Esophagus muscularis mucosa (tissue), 4 donors: ENCODE results near the gene GLT1D1. TPM values are rescaled to one million over a fixed set of nuclear protein-coding genes. Genes with fewer than 3 reads are reported as not detected.

ENCODE experiments used
- DNase-seq: peaks from one replicate; pipeline ENCODE4 v3.0.0-alpha.2; 2017; ENCODE audit errors: extremely low spot score
- H3K27ac ChIP-seq, 4 donors: fragments of 200-600 bp; sonication (generic); replicated peaks in 1 of 4; 1 replicate in 3 of 4; 2 replicates in 1 of 4; pipeline ENCODE4 v1.5.1; 2016 to 2019; ENCODE audit warnings: mild to moderate bottlenecking in 1 of 4
- H3K27me3 ChIP-seq, 4 donors: fragments of 200-600 bp; sonication (generic); one replicate each; pipeline versions ENCODE4 v1.5.1 to v1.6.0; 2016 to 2019
- H3K36me3 ChIP-seq, 4 donors: fragments of 200-600 bp; sonication (generic); one replicate each; pipeline ENCODE4 v1.5.1; 2016 to 2019
- H3K4me1 ChIP-seq, 4 donors: fragments of 200-600 bp; sonication (generic); one replicate each; pipeline ENCODE4 v1.5.1; 2016 to 2019
- H3K4me3 ChIP-seq, 4 donors: fragments of 200-600 bp; sonication (generic); 1 replicate in 2 of 4; 2 replicates in 2 of 4; pipeline ENCODE4 v1.5.1; 2016 to 2019; ENCODE audit warnings: mild to moderate bottlenecking in 4 of 4, moderate library complexity in 1 of 4
- H3K9me3 ChIP-seq, 4 donors: fragments of 200-600 bp; sonication (generic); 1 replicate in 3 of 4; 2 replicates in 1 of 4; pipeline ENCODE4 v1.5.1; 2016 to 2019
- CTCF ChIP-seq, 3 experiments: fragments of 200-600 bp in 2 of 3; fragments of 450-650 bp in 1 of 3; sonication (generic) in 2 of 3; IDR thresholded peaks; one replicate each; pipeline ENCODE4 v1.5.1; 2017 to 2019; ENCODE audit warnings: antibody characterized with exemption in 3 of 3, mild to moderate bottlenecking in 2 of 3, moderate library complexity in 1 of 3
- EP300 ChIP-seq: sonication (generic); formaldehyde crosslinking; IDR thresholded peaks from one replicate; pipeline ENCODE4 v1.6.1; 2017; ENCODE audit warnings: antibody characterized with exemption
- POLR2A ChIP-seq: fragments of 450-650 bp; IDR thresholded peaks from one replicate; pipeline ENCODE4 v1.6.1; 2017; ENCODE audit warnings: antibody characterized with exemption, moderate library complexity, mild to moderate bottlenecking, low read depth
- POLR2AphosphoS5 ChIP-seq, 2 donors: sonication (generic); formaldehyde crosslinking; IDR thresholded peaks; one replicate each; pipeline ENCODE4 v1.6.1; 2017; ENCODE audit warnings: antibody characterized with exemption in 2 of 2
- WGBS: methylation state at CpG from one replicate; pipeline ENCODE4 v1.1.5; 2018; 5-methylcytosine and 5-hydroxymethylcytosine counted together
- intact Hi-C: fragments of 100-400 bp; cut with DNase I; formaldehyde crosslinking; loops from one replicate; pipeline ENCODE4 v1.15.1; 2023
- total RNA-seq, 4 donors: library from RNA; depleted of rRNA; stranded (reverse); fragments of >200 nt; gene quantifications; one replicate each; pipeline versions ENCODE4 v1.1.0 to v1.2.1, GENCODE V29; 2016

GLT1D1 gene
- total RNA-seq, 4 donors from 2014 or later = under 0.01 to 1.5 (median 0.32) TPM

DNA sequence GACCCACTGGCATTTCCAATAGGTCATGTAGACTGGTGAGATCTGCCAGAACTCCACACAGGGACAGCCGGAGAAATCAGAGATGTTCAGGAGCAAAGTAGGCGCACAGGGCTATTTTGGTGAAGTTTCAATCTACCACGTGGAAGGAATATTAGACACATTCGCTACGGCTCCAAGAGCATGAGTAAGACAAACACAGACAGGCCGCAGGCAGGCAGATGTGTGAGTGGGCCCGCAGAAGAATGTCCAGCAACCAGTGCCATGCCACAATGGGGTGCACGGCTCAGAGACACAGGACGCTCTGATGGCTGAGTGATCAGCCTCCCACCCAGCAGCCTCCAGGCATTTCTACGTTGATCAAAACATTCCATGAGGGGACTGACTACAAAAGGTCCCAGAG lies 39.9 kb upstream of the GLT1D1 start:
- no peaks in the 10 kb centered on the region for H3K9me3 ChIP-seq
- peaks cover 52 to 83% (median 65%) of the 10 kb centered on the region in 4 donors for H3K4me1 ChIP-seq
- TF ChIP-seq CTCF (IDR thresholded peaks at IDR 0.05) (no peak), POLR2A (no peak), EP300 (no peak), POLR2AphosphoS5 (IDR thresholded peaks at IDR 0.05) (no peak)
- no peak for DNase-seq
- H3K4me3 ChIP-seq = no peak overlapping the region
- no peaks in the 10 kb centered on the region for H3K27me3 ChIP-seq
- H3K36me3 ChIP-seq = peaks cover 4 to 40% (median 17%) of the 10 kb centered on the region in 4 donors
- 90% methylated on average over 10 of the region's 10 CpGs for WGBS
- H3K27ac ChIP-seq = peak overlapping the region in 2 of 4 donors; percentile 13 to 40
- intact Hi-C loops = no loop called here

- TF ChIP-seq POLR2A (no peak), POLR2AphosphoS5 (IDR thresholded peaks at IDR 0.05) (no peak), EP300 (no peak), CTCF (IDR thresholded peaks at IDR 0.05) (no peak)
- H3K9me3 ChIP-seq = no peaks in the 10 kb centered on the region
- H3K4me1 ChIP-seq = peaks cover 57 to 88% (median 70%) of the 10 kb centered on the region in 4 donors
- peak overlapping the region in 3 of 4 donors; percentile 1 to 40 (median 13) for H3K27ac ChIP-seq
- H3K36me3 ChIP-seq = peaks cover 0 to 36% (median 12%) of the 10 kb centered on the region in 4 donors
- no peak overlapping the region for H3K4me3 ChIP-seq
- WGBS = 79% methylated on average over 10 of the region's 10 CpGs
- no peaks in the 10 kb centered on the region for H3K27me3 ChIP-seq
- intact Hi-C loops = no loop called here
- DNase-seq = no peak
Observed at GRCh38 chr12:128813883-128814282, 39.4 kb upstream of the GLT1D1 start.

DNA sequence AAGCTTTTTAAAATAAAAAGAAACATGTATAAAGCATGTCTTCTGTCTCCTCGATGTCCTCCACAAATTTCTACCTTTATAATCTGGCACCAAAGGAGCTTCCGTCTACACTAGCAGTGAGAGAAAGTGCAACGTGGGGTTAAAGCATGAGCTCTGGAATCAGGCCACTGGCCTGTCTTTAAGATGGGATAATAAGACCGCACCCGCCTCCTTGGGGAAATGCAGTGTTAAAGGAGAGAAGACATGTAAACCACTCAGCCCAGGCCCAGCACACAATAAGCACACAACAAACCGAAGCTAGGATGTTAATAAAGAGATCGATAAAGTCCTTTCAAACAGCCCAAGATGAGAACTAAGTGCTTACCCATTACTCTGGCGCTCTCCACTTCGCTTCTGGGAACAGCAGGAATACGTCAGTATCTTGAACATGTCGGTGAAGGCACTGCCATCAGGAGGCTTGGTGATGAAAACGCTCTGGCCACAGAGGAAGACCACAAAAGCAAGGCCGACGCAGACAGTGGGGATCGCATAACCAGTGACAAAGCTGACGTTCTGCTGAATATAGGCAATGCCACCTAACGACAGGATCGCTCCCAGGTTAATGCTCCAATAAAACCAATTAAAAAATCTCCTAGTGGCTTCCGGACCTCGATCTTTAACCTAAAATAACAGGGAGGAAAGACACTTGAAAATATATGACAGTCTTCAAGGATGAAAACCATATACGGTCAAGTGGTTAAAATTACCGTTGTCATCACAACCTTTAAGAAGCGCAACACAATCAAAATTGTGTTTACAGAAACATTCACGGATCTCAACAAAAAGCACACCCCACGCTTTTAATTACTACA lies 38.6 kb upstream of the GLT1D1 start:
- Histone ChIP-seq H3K9me3 (no peaks in the 10 kb centered on the region), H3K4me3 (no peak overlapping the region), H3K27ac (peak overlapping the region in 2 of 4 donors; percentile 1 to 40), H3K4me1 (peaks cover 58 to 91% (median 74%) of the 10 kb centered on the region in 4 donors), H3K36me3 (peaks cover 0 to 28% (median 11%) of the 10 kb centered on the region in 4 donors), H3K27me3 (no peaks in the 10 kb centered on the region)
- no peak for DNase-seq
- intact Hi-C loops = no loop called here
- TF ChIP-seq CTCF (IDR thresholded peaks at IDR 0.05) = no peak
- no peak for TF ChIP-seq EP300
- TF ChIP-seq POLR2A = no peak
- no peak for TF ChIP-seq POLR2AphosphoS5 (IDR thresholded peaks at IDR 0.05)
- WGBS = 95% methylated on average over 25 of the region's 25 CpGs

DNA sequence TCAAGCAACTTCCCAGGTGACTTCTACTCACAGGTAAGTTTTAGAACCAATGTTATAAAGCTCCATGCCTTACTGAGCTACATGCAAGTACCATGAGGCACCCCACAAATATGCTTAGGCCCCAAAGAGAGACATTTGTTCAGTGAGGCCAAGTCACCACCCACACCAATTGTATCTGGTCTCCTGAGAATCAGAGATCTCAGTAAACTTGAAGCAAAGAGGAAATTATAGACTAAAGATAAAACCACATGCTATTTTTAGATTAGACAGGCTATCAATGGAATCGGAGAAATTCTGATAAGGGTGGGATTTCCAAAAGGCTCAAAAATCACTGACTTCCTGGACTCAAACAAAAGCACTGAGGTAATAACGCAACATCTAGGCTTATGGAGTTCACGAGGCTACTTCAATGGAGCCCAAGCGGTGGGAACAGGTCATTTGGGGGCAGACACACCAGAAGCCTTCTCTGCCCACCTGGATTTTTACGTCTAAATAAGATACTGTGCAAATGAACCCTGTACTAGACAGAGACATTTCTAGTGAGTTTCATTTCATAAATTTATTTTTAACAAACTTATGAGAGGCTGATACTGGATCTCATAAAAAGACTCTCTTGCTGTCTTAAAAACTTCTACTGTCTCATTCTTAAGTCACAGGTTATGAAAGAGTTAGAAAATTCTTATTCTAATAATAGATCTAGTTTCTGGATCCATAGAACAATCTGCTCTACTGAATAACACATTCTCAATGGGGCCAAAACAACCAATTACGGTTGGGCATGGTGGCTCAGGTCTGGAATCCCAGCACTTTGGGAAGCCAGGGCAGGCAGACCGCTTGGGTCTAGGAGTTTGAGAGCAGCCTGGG lies 37.3 kb upstream of the GLT1D1 start:
- peak overlapping the region; percentile 78 to 90 (median 82) for H3K27ac ChIP-seq
- peaks cover 0 to 32% (median 11%) of the 10 kb centered on the region in 4 donors for H3K36me3 ChIP-seq
- TF ChIP-seq EP300 (no peak), CTCF (IDR thresholded peaks at IDR 0.05) (no peak), POLR2AphosphoS5 (IDR thresholded peaks at IDR 0.05) (no peak), POLR2A (no peak)
- intact Hi-C loops = no loop called here
- no peak for DNase-seq
- H3K27me3 ChIP-seq = no peaks in the 10 kb centered on the region
- H3K9me3 ChIP-seq = no peaks in the 10 kb centered on the region
- WGBS = 75% methylated on average over 6 of the region's 7 CpGs
- peaks cover 58 to 91% (median 73%) of the 10 kb centered on the region in 4 donors for H3K4me1 ChIP-seq
- H3K4me3 ChIP-seq = no peak overlapping the region
